GM11168 (cell line): Measurements from ENCODE around the gene CC2D1A.

Experiments
- in situ Hi-C: fragments of 300-500 bp; cut with MboI; formaldehyde crosslinking; loops from one replicate; pipeline ENCODE4 v1.12.0; 2022; ENCODE audit warnings: low sequenced_read_pairs; ENCODE audit not compliant: unreplicated experiment

The CC2D1A gene

GRCh38 chr19:13905634-13906520 is at the start of gene CC2D1A, which contains the start of gene BRME1:
Gene CC2D1A, plus strand, starts transcription at chr19:13906201. Its CDS starts 241 bp downstream, at chr19:13906442.
Gene BRME1, minus strand, starts transcription at chr19:13906117. Its CDS starts 1,225 bp downstream, at chr19:13904892.
- in situ Hi-C loops = no loop called here

DNA sequence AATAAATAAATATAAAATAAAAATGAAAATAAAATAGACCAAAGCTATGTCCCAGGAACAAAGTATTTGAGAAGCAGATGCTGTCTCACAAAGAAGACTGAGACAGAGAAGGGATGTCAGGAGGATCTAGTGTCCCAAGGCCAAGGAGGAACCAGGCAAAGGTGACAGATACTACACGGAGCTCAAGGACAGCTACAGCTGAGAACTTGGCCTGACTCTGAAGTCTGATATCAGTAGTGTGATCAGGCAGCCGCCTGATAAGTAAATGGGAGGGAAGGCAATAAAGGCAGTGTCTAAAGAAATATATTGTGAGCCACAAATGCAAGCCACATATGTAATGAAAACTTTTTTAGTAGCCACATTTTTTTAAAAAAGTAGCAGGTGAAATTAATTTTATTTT is 49.5 kb upstream of the CC2D1A start:
- in situ Hi-C loops = loop anchor here (5.0 to 25.0 kb wide), 2 partner anchors 79 to 569 kb away; no protein-coding TSS in a partner anchor

DNA sequence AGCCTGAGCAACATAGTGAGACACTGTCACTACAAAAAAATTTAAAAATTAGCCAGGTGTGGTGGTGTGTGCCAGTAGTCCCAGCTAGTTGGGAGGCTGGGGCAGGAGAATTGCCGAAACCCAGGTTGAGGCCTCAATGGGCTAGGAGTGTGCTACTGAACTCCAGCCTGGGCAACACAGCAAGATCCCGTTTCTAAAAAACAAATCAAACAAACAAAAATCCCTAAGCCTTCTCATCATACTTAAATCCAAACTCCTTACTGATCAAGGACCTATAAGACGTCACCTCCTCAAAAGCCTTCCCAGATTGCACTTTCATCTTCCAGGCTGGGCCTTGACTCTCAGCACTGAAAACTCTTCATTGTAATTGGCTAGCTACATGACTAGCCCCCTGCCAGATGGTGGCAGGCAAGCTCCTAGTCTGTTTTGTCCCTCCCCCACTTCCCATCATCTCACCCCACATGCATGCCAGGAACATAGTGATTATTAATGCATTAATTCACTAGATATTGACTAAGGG is 46.6 kb upstream of the CC2D1A start:
- in situ Hi-C loops = loop anchor here (5.0 to 25.0 kb wide), 2 partner anchors 82 to 572 kb away; no protein-coding TSS in a partner anchor

- in situ Hi-C loops = loop anchor here (10.0 to 25.0 kb wide), 2 partner anchors 256 to 574 kb away; no protein-coding TSS in a partner anchor
Measured at GRCh38 chr19:13860679-13861391, 45.2 kb upstream of the CC2D1A start.

- in situ Hi-C loops = loop anchor here (10.0 to 25.0 kb wide), 2 partner anchors 257 to 574 kb away; no protein-coding TSS in a partner anchor
Measured at GRCh38 chr19:13861392-13861713, 44.6 kb upstream of the CC2D1A start.

GRCh38 chr19:13861714-13862531 is 44.1 kb upstream of the CC2D1A start:
- in situ Hi-C loops = loop anchor here (10.0 to 25.0 kb wide), 2 partner anchors 257 to 575 kb away; no protein-coding TSS in a partner anchor

GRCh38 chr19:13864046-13864666 is 41.8 kb upstream of the CC2D1A start:
- in situ Hi-C loops = loop anchor here (10.0 to 25.0 kb wide), 2 partner anchors 259 to 577 kb away; no protein-coding TSS in a partner anchor

DNA sequence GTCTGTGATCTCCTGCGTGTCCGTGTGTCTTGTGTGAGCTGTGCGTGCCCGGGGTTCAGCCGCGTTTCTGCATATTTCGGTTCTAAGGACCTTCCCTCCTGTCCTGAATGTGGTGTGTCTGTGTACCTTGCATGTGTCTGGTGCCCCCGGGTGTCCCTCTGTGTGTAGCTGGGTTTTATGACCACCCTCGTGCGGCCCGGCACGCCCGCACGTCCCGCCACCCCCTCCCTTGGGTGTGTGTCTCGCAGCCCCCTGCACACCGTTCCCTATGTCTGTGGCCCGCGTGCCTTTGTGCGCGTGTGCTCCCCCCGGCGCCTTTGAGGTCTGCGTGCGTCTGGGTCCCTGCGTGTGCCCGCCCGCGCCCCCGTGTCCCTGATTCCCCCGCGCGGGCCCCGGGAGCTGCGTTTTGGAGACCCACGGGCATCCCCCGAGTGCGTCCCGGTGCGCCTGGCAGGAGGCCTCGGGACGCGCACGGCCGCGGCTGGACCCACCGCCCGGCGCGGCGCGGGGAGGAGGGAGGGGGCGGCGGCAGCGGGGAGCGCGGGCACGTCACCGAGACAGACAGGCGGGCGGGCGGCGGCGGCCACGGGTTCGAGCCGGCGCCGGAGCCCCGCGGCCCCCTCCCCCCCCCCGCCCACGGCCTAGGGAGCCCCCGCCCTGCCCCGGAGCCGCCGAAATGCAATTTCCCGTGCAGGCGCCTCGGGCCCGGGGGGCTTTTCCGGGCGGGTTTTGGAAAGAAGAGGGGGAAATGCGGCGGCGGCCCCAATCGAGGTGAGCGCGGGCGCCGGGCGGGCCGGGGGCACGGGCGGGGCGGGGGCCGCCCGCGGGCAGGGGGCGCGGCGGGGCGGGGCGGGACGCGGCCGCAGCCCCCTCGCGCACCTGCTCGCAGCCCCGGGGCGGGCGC is 41.1 kb upstream of the CC2D1A start:
- in situ Hi-C loops = loop anchor here (10.0 to 25.0 kb wide), 2 partner anchors 260 to 578 kb away; no protein-coding TSS in a partner anchor

- in situ Hi-C loops = loop anchor here (10.0 to 25.0 kb wide), 2 partner anchors 261 to 579 kb away; no protein-coding TSS in a partner anchor
Measured at GRCh38 chr19:13865571-13866462, 40.2 kb upstream of the CC2D1A start.

GRCh38 chr19:13866463-13867046 is 39.4 kb upstream of the CC2D1A start:
- in situ Hi-C loops = loop anchor here (10.0 to 25.0 kb wide), 2 partner anchors 262 to 579 kb away; no protein-coding TSS in a partner anchor

GRCh38 chr19:13868663-13869062 is 37.3 kb upstream of the CC2D1A start:
- in situ Hi-C loops = loop anchor here (10.0 to 25.0 kb wide), 2 partner anchors 264 to 581 kb away; no protein-coding TSS in a partner anchor

DNA sequence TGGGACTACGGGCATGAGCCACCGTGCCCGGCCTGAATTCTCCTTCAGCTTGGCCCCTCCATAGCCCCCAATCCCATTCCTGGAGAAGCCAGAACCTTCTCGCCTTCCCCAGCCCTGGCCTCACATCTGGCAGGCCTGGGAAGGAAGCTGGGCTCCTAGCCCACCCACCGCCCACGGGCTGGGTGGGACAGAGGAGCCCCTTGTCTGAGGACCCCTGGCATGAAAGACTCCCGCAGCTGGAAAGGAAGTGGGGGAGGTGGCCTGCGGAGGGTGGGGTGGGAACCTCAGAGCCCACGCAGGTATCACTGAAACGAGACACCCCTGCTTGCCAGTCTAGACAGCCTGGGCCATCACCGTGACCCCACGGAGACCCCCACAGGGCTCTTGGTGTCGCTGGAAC is 36.7 kb upstream of the CC2D1A start:
- in situ Hi-C loops = loop anchor here (10.0 to 25.0 kb wide), 2 partner anchors 264 to 582 kb away; no protein-coding TSS in a partner anchor

GRCh38 chr19:13870873-13871272 is 35.1 kb upstream of the CC2D1A start:
- in situ Hi-C loops = loop anchor here (25.0 kb wide), 1 partner anchor 584 kb away; no protein-coding TSS in a partner anchor

DNA sequence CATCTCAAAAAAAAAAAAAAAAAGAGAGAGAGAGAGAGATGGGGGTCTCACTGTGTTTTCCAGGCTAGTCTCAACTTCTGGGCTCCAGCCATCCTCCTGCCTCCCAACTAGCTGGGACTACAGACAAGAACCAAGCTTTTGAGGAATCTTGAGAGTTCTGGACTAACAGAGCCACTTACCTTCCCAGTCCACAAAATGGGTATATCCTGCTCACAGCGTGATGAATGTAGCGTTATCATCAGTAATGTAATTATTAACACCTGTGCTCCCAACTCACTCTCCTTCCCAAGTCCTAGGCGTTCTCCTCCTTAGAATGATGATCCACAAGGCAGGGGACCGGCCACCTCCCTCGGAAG is 33.7 kb upstream of the CC2D1A start:
- in situ Hi-C loops = loop anchor here (25.0 kb wide), 1 partner anchor 585 kb away; no protein-coding TSS in a partner anchor

GRCh38 chr19:13872695-13873389 is 33.2 kb upstream of the CC2D1A start:
- in situ Hi-C loops = loop anchor here (25.0 kb wide), 1 partner anchor 586 kb away; no protein-coding TSS in a partner anchor
